ENCODE results near the gene TEX13A.

DNA sequence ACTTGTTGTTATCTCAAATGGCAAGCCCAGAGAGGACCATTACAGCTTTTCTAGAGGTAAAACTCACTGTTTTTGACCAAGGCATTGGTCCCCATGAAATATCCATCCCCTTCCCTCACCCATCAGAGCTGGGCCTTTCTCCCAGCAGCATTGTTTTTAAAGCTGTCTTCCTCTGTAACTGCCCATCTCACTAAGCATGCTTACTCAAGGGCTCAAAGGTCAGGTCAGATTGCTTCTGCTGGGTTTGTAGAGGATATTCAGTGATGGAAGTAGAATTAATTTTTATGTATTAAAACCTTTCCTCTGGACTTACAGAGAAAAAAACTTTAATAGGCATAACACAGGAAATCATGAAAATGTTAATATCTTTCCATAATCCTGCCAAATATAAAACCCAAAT, 11.1 kb downstream of the TEX13A start:
- TF ChIP-seq, protein P1, sequence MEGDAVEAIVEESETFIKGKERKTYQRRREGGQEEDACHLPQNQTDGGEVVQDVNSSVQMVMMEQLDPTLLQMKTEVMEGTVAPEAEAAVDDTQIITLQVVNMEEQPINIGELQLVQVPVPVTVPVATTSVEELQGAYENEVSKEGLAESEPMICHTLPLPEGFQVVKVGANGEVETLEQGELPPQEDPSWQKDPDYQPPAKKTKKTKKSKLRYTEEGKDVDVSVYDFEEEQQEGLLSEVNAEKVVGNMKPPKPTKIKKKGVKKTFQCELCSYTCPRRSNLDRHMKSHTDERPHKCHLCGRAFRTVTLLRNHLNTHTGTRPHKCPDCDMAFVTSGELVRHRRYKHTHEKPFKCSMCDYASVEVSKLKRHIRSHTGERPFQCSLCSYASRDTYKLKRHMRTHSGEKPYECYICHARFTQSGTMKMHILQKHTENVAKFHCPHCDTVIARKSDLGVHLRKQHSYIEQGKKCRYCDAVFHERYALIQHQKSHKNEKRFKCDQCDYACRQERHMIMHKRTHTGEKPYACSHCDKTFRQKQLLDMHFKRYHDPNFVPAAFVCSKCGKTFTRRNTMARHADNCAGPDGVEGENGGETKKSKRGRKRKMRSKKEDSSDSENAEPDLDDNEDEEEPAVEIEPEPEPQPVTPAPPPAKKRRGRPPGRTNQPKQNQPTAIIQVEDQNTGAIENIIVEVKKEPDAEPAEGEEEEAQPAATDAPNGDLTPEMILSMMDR (IDR thresholded peaks at IDR 0.05; ENCODE audit: low read length): no peak
- TF ChIP-seq EZH2 (optimal IDR thresholded peaks at IDR 0.05; ENCODE audit: low read depth, low read length): no peak

Data from MM.1S (cell line).